Activated gamma-delta T cell treated with anti-CD3 and anti-CD28 coated beads, Interleukin-2, amount 50 U/mL, for 16 hours (primary cell): Measurements from ENCODE around the gene SLBP.

Source experiments
- DNase-seq: peaks from one replicate; pipeline ENCODE4 v3.0.0-alpha.2; 2020; ENCODE audit warnings: low read depth

The SLBP gene

GRCh38 chr4:1726146-1726934 lies 14.2 kb upstream of the SLBP start:
- peak; percentile 93 for DNase-seq

DNA sequence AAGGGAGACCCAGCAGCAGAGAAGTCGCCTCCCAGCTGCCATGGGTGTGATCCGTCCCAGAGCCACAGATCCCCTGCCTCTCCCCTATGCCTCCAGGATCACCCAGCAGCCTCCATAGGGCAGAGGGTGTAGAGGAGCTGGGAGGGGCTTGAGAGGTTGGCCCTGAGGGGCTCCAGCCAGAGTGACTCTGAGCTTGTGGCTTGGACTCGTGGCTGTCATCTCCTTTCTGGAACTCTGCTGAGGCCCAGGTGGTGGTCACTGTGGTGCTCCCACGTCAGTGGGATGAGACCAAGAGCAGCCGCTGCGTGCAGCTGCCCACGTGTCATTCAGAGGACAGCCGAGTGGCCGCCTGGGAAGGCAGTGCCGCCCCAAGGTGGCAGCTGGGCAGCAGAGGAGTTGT lies 13.4 kb upstream of the SLBP start:
- no peak for DNase-seq

DNA sequence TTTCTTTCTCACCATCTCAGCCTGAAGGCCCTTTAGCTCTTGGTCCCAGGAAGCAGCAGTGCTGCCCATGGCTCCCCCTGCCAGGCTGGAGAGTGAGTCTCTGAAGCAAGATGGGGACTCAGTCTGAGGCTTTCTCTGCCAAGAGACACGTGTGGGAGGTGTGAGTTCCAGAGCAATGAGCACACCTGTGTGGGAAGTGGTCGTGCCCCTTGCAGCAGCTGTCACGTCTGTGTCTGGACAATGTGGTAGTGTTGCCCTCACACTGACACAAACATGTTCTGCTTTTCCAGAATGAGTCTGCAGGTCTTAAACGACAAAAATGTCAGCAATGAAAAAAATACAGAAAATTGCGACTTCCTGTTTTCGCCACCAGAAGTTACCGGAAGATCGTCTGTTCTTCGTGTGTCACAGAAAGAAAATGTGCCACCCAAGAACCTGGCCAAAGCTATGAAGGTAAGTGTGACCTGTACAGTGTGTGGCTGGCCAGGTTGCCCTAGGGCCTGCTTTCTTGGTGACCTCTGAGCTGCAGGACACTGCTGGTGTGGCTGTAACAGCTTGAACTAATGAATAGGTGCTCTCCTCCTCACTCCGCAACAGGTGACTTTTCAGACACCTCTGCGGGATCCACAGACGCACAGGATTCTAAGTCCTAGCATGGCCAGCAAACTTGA lies 11.1 kb upstream of the SLBP start:
- DNase-seq: peak; percentile 45

DNA sequence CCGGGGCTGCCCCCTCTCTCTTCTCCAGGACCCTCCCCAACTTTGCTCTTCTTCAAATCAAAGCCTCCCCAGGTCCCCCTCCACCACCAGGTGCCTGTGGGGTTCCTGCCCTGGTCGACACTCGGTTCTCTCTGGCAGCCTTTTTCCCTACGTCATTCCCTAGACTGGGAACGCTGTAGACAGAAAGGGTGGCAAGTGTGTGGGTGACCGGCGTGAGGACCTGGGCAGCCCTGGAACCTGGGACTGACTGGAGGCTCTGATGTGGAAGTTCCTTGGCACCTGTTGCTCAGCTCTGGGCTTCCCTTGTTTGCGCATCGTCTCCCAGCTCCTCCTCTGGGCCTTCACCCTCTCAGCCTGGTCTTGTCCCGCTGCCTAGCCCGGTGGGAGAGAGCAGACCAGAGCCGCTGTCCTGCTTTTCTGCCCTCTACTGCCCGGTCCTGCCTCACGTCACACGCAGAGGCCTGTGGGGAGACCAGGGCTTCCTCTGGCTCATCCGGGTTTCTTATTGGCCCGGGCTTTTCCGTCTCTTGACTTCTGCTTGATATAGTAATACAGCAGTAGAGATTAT lies 10.5 kb upstream of the SLBP start:
- no peak for DNase-seq

DNA sequence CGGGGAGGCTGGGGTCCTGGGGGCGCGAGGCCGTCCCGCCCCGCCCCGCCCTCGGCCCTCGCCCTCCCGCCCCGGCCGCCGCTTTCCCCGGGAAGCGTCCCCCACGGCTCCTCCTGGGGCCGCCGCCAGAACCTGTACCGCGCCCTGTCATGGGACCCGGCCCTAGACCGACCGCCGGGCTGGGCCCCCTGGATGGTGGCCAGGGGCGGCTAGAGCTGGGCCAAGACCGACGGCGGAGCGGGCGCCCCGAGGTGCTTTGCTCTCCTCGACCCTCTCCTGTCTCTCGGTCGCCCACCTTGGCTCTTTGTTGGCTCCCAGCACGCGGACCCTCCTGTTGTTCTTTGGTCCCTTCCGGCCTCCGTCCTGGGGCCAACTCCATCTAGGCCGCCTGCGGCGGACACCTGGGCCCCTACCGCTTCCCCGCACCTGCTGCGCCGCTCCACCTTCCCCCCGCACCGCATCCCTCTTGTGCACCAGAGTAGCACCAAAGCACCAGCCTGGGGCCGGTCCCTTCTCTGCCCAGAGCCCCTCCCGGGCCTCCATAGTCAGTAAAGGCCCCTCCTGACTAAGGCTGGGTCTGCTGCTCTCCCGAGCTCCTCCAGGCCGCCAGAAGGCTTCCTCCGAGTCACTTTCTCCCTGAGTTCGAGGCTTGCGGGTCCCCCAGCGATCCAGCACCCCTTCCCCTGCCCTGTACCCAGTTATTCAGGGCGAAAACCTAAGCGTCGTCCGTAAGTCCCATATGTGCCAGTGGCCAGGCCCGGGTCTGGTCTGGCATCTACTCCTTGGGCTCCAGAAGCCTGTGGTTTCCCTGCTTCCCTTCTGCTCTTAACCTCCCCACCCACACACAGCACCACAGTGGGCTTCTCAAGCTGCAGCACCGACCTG lies 9.8 kb upstream of the SLBP start:
- DNase-seq: no peak

- DNase-seq: peak; percentile 87
Observed at GRCh38 chr4:1721003-1721665, 9.0 kb upstream of the SLBP start, which contains the start of the genes TACC3 and TMEM129. TACC3 (plus strand) TSS chr4:1721521; CDS start chr4:1723422, 1,901 bp downstream. TMEM129 (minus strand) TSS chr4:1721323; CDS start chr4:1720837, 486 bp downstream.

- DNase-seq: no peak
Observed at GRCh38 chr4:1720163-1720983, 8.3 kb upstream of the SLBP start.

DNA sequence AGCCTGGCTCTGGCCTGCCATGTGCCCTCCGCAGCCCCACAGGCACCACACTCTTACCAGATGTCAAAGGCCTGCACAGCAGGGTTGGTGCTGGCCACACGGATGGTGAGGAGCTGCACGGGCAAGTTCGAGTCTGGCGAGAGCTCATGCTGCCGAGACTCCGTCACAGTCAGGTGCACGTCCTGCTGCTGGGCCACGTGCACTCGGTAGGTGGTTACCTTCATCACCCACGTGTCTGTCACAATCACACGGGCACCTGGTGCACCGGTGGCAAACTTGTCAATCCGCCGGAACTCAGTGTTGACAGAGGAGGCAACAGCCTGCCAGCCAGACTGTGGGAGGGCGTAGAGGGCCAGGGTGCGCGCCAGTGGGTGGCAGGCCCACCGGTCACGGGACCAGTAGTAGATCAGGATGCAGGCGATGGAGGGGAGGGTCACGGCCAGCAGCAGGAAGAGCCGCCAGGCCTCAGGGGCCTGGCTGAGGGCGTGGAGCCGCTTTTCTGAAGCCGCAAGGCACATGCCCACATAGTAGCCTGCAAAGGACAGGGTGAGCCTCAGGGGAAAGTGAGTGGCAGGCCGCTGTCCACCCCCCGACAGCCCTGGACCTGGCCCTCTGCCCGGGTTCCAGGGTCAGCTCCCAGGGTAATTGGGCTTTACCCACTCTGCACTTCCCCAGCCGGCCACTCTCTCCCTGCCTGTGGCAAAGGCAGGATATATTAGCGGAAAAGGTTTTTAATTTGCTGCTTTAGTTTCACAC lies 6.2 kb upstream of the SLBP start:
- DNase-seq: no peak

DNA sequence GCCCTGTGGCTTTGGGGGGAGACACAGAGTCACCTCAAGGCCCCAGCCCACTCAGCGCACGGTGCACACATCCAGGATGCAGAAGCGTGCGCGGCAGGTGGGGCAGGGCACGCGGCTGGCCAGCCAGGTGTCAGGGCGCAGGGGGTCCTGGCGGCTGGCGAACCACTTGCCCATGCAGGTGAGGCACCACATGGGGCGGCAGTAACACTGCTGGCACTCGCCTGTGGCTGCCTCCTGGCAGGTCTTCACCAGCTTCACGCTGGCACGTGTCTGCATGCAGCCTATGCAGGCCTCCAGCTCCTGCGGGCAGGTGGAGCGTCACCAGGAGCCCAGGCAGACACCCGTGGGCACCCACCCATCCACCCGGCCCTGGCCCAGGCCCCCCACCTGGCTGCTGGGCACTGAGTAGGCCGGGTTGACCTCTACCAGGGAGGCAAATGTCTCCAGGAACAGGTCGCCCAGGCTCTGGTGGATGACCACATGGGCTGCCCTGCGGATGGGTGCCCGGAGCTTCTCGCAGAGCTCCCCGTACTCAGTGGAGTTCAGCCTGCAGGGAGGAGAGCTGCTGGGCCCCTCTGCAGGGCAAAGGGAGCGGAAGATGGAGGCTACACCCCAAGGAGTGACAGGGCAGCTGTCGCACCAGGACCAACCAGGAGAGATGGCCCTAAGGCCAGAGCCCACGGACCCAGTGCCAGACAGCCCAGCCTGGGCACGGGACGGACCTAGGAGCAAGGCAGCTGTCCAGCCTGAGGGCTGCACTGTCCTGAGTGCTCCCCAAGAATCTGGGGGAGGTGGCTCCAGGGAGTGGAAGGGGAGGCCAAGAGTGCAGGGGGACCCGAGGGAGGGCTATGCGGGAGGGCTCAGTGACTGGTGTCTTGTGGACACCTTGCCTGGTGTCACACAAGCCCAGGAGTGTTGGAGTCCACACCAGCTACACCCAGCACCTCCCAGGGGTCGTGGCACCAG lies 5.3 kb upstream of the SLBP start:
- no peak for DNase-seq

DNA sequence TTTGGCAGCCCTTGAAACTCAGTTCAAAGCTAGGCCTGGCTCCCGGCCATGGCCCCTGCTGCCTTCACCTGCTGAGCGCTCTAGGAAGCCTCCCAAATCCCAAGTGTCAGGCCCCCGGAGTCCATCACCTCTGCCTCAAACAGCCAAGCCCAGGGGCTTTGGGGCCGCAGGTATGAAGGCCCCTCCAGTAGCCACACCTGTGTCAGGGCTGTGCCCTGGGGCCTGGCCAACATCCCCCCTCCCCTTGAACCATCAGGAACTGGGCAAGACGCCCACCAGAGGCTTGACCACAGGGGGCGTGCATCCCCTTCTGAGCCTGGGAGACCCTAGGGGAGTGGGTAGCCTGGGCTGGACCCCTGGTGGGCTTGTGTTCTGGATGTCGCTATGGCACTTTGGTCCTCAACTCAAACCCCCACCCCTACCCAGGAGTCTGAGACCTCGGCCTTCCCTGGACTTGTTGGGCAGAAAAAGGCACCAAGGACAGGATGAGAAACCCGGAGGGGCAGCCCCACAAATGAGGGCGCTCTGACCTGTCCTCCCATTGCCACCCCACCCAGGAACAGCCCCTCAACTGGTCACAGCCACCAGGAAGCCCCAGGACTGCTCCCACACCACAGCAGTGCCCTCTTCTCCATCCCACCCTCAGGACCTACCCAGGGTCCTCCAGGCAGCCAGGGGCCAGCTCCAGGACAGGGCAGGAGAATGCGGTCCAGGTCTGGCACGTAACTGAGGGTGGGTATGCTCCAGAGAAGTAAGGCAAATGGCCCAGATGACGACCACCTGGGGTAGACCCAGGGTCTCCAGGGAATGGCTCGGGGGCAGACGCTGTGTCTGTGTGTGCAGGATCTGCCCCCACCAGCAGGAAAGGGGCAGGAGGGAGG lies 4.2 kb upstream of the SLBP start:
- DNase-seq: no peak

- DNase-seq: no peak
Observed at GRCh38 chr4:1715002-1715758, 3.1 kb upstream of the SLBP start.

DNA sequence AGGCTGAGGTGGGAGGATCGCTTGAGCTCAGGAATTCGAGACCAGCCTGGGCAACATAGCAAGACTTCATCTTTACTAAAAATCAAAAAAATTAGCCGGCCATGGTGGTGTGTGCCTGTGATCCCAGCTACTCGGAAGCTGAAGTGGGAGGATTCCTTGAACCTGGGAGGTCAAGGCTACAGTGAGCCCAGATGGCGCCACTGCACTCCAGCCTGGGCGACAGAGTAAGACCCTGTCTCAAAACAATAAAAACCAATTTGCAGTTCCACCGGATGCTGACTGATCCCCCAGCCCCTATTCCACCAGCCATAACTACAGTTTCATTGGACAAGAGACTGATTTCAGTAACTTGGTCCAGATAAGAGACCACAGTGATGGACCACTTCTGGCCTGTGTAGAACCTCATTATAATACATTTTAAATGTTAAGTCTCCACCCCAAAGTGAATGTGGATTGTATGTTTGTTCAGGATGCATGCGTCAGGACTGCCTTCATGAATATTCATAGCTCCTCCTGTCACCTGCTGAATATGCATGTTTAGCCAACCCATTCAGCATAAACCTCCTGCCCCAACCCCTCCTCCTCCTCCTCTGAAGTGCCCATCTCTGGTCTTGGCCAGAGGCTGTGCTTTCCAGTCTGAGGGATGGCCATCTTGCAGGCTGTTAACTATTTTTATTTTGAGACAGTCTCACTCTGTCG lies 2.3 kb upstream of the SLBP start:
- DNase-seq: no peak

DNA sequence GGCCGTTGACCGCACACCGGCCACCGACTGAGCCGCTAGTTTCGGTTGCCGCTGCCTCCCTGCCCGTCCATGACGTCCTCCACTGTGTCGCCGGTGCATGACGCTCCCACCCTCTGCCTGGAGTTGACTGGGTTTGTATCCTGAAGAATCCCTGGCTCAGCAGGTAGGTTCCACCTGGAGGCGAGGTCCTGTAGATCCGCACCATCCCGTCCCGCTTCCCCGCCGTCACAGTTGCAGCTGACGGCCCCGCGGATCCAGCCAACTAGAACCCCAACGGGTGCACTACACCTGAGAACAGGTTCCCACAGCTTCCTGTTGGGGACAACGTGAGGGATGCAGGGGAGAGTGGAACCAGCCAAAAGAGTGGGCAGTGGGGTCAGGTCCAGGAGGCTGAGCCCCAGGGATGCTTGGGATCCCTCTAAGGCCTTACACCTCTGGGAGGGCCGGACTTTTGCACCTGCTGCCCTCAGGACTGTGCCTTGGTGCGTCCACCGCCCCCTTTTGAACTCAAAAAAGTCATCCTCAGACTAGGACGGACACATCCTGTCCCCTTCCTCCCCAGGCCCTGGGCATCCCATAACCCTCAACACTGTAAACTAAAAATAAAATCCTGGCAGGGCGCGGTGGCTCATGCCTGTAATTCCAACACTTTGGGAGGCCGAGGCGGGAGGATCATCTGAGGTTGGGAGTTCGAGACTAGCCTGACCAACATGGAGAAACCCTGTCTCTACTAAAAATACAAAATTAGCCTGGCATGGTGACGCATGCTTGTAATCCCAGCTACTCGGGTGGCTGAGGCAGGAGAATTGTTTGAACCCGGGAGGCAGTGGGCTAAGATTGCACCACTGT lies 1.1 kb upstream of the SLBP start:
- no peak for DNase-seq

DNA sequence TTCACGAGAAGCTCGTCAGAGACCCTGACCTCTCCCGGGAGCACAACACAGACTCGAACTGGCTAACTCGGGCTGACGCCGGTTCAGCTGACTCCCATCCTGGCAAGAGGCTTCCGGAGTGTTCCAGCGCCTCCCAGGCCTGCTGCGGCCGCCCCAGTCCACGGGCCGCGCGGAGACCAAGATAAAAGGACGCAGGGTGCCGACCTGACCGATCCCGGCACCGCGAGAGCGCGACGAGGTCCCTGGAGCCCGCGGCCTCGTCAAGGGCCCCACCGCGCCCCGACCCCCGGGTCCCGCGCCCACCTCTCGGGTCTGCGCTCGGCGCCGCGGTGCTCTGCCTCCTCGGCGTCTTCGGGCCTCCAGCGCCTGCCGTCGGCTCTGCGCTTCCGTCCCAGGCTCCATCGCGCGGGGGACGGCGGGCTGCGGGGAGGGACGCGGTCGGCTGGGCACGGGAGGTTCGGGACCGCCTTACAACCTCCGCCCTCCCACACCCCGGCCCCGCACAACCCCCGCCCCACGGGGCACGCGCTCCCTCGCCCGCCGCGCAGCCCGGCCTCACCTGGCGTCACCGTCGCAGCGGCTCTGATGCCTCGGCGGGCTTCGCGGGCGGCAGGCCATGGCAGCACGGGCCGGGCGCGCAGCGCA lies 426 bp downstream of the SLBP start:
- DNase-seq: no peak

DNA sequence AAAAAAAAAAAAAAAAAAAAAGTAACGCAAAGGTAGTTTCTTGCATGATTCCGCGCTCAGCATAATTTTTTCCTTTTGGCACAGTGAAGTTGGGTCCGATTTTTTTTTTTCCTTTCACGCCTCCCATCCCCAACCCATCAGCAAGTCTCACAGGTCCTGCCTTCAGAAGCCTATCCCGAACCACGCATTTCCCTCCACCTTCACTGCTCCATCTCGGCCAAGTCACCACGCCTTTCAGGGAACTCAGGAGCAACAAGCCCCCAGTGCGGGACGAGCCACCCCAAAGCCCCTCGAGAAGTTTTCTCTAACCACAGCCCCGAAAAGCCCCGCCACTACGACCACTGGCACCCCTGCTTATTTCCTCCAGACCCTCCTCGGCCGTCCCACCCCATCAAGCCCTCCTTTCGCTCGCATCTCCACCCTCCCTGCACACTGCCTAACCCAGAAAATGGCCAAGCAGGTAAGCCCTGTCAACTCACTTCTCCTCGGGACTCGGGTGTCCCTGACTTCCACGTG lies 1.0 kb downstream of the SLBP start:
- no peak for DNase-seq
